WTC11 (cell line): Measurements from ENCODE around the gene KRT72. TPM values are rescaled to one million over a fixed set of nuclear protein-coding genes. Genes with fewer than 3 reads are reported as not detected.

Experiments used
- ATAC-seq: fragments of 200-7000 bp; cut with Tn5 transposase; 2 replicates; pipeline ENCODE4 v1.10.0; 2021; ENCODE audit warnings: mild to moderate bottlenecking, moderate library complexity
- CTCF ChIA-PET: fragments of 300-600 bp; sonication (Branson Sonifier 250); formaldehyde crosslinking; loops from one replicate; lab custom pipeline; 2021; ENCODE audit warnings: antibody characterized with exemption; lab: Charles Lee
- POLR2A ChIA-PET: fragments of 350-600 bp; sonication (Branson Sonifier 250); formaldehyde crosslinking; loops from one replicate; lab custom pipeline; 2021; ENCODE audit warnings: antibody characterized with exemption; lab: Charles Lee
- DNase-seq: peaks from one replicate; pipeline ENCODE4 v3.0.0; 2021; ENCODE audit warnings: low spot score
- H3K27ac Mint-ChIP-seq: 2 replicates; pipeline ENCODE4 v1.8.0; 2021; ENCODE audit warnings: mixed read lengths
- H3K27me3 Mint-ChIP-seq: 2 replicates; pipeline ENCODE4 v1.8.0; 2021; ENCODE audit warnings: low read depth, mild to moderate bottlenecking, moderate library complexity, mixed read lengths
- H3K36me3 Mint-ChIP-seq: 2 replicates; pipeline ENCODE4 v1.8.0; 2021; ENCODE audit warnings: mixed read lengths
- H3K4me1 Mint-ChIP-seq: 2 replicates; pipeline ENCODE4 v1.8.0; 2022; ENCODE audit warnings: mixed read lengths
- H3K4me3 Mint-ChIP-seq: 2 replicates; pipeline ENCODE4 v1.8.0; 2021; ENCODE audit warnings: mild to moderate bottlenecking, moderate library complexity, mixed read lengths
- H3K9me3 Mint-ChIP-seq: 2 replicates; pipeline ENCODE4 v1.8.0; 2021; ENCODE audit warnings: mixed read lengths
- ATF1 ChIP-seq: sonication (generic); formaldehyde crosslinking; IDR thresholded peaks from 2 replicates; pipeline ENCODE4 v1.8.1; 2023; ENCODE audit warnings: mild to moderate bottlenecking, moderate library complexity, missing genetic modification reagents
- CBFB ChIP-seq: sonication (generic); formaldehyde crosslinking; IDR thresholded peaks from 2 replicates; pipeline ENCODE4 v1.8.1; 2022; ENCODE audit warnings: mild to moderate bottlenecking, low read depth, missing genetic modification reagents
- ETV6 ChIP-seq: sonication (generic); formaldehyde crosslinking; IDR thresholded peaks from 2 replicates; pipeline ENCODE4 v1.8.1; 2022; ENCODE audit warnings: mild to moderate bottlenecking, missing genetic modification reagents
- FOXP1 ChIP-seq: sonication (generic); formaldehyde crosslinking; IDR thresholded peaks from 2 replicates; pipeline ENCODE4 v1.8.0; 2022; ENCODE audit warnings: missing genetic modification reagents, mild to moderate bottlenecking, moderate library complexity, borderline replicate concordance
- GABPB1 ChIP-seq: sonication (generic); formaldehyde crosslinking; IDR thresholded peaks from 2 replicates; pipeline ENCODE4 v1.8.1; 2023; ENCODE audit warnings: mild to moderate bottlenecking, missing genetic modification reagents
- JAZF1 ChIP-seq: fragments of 250-450 bp; sonication (Bioruptor Pico); IDR thresholded peaks from 2 replicates; pipeline ENCODE4 v1.9.0; 2021; ENCODE audit warnings: moderate library complexity, mild to moderate bottlenecking, inconsistent platforms
- MXD4 ChIP-seq: fragments of 250-450 bp; sonication (Bioruptor Pico); IDR thresholded peaks from 2 replicates; pipeline ENCODE4 v1.8.0; 2021; ENCODE audit warnings: mild to moderate bottlenecking, moderate library complexity, borderline replicate concordance
- NR1H2 ChIP-seq: sonication (generic); formaldehyde crosslinking; IDR thresholded peaks from 2 replicates; pipeline ENCODE4 v1.9.0; 2021; ENCODE audit warnings: mild to moderate bottlenecking, moderate library complexity, missing genetic modification reagents
- NR3C1 ChIP-seq: sonication (generic); formaldehyde crosslinking; conservative IDR thresholded peaks from 2 replicates; pipeline ENCODE4 v1.8.1; 2023; ENCODE audit warnings: low read depth, mild to moderate bottlenecking, missing genetic modification reagents
- PRRX2 ChIP-seq: fragments of 250-450 bp; sonication (Bioruptor Pico); IDR thresholded peaks from 2 replicates; pipeline ENCODE4 v1.8.0; 2021; ENCODE audit warnings: mild to moderate bottlenecking
- ZBTB21 ChIP-seq: sonication (generic); formaldehyde crosslinking; IDR thresholded peaks from 2 replicates; pipeline ENCODE4 v1.8.1; 2023; ENCODE audit warnings: mild to moderate bottlenecking, missing genetic modification reagents, borderline replicate concordance
- ZNF138 ChIP-seq: sonication (generic); formaldehyde crosslinking; conservative IDR thresholded peaks from 2 replicates; pipeline ENCODE4 v1.8.1; 2022; ENCODE audit warnings: mild to moderate bottlenecking, moderate library complexity, missing genetic modification reagents
- ZNF423 ChIP-seq: fragments of 250-450 bp; sonication (Bioruptor Pico); IDR thresholded peaks from 2 replicates; pipeline ENCODE4 v2.1.2; 2022; ENCODE audit warnings: mild to moderate bottlenecking, moderate library complexity
- ZNF671 ChIP-seq: fragments of 250-450 bp; sonication (Bioruptor Pico); IDR thresholded peaks from 2 replicates; pipeline ENCODE4 v1.8.0; 2021; ENCODE audit warnings: mild to moderate bottlenecking
- total RNA-seq: library from RNA; stranded (reverse); gene quantifications from 3 replicates; pipeline ENCODE4 v1.2.3, GENCODE V29; 2021
- TF ChIP-seq, protein P1 (sequence below): sonication (generic); formaldehyde crosslinking; IDR thresholded peaks from 2 replicates; pipeline ENCODE4 v1.8.0; 2022; ENCODE audit warnings: missing genetic modification reagents
- TF ChIP-seq, protein P2 (sequence below): sonication (generic); formaldehyde crosslinking; IDR thresholded peaks from 2 replicates; pipeline ENCODE4 v1.8.1; 2022; ENCODE audit warnings: mild to moderate bottlenecking, moderate library complexity, missing genetic modification reagents
- TF ChIP-seq, protein P3 (sequence below): fragments of 250-450 bp; sonication (Bioruptor Pico); IDR thresholded peaks from 2 replicates; pipeline ENCODE4 v1.9.0; 2021; ENCODE audit warnings: mild to moderate bottlenecking, borderline replicate concordance
- TF ChIP-seq, protein P4 (sequence below): sonication (generic); formaldehyde crosslinking; IDR thresholded peaks from 2 replicates; pipeline ENCODE4 v1.8.1; 2022; ENCODE audit warnings: missing genetic modification reagents, borderline replicate concordance
- TF ChIP-seq, protein P5 (sequence below): sonication (generic); formaldehyde crosslinking; IDR thresholded peaks from 2 replicates; pipeline ENCODE4 v1.8.0; 2023; ENCODE audit warnings: missing genetic modification reagents, mild to moderate bottlenecking, borderline replicate concordance

Gene KRT72
- total RNA-seq, 1 experiment from 2014 or later: not detected

DNA sequence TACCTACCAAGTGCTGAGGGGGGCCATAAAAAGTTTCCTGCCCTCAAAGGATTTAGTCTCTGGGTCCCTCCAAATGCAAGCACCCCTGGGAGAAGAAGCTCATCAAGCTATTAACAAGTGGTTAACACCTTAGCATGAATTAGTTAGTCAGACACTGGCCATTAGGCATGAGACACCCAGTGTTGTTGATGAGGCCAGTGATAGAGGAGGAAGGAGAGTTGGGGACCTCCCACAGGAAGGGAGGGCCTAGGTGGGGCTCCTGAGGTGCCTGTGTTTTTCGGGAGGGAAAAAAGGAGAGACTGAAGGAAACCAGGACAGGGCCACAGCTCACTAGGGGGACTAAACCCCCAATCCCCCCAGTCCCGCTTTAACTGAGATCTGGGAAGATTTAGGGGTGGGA is 43.8 kb downstream of the KRT72 start (continued):
- TF ChIP-seq, protein P1, sequence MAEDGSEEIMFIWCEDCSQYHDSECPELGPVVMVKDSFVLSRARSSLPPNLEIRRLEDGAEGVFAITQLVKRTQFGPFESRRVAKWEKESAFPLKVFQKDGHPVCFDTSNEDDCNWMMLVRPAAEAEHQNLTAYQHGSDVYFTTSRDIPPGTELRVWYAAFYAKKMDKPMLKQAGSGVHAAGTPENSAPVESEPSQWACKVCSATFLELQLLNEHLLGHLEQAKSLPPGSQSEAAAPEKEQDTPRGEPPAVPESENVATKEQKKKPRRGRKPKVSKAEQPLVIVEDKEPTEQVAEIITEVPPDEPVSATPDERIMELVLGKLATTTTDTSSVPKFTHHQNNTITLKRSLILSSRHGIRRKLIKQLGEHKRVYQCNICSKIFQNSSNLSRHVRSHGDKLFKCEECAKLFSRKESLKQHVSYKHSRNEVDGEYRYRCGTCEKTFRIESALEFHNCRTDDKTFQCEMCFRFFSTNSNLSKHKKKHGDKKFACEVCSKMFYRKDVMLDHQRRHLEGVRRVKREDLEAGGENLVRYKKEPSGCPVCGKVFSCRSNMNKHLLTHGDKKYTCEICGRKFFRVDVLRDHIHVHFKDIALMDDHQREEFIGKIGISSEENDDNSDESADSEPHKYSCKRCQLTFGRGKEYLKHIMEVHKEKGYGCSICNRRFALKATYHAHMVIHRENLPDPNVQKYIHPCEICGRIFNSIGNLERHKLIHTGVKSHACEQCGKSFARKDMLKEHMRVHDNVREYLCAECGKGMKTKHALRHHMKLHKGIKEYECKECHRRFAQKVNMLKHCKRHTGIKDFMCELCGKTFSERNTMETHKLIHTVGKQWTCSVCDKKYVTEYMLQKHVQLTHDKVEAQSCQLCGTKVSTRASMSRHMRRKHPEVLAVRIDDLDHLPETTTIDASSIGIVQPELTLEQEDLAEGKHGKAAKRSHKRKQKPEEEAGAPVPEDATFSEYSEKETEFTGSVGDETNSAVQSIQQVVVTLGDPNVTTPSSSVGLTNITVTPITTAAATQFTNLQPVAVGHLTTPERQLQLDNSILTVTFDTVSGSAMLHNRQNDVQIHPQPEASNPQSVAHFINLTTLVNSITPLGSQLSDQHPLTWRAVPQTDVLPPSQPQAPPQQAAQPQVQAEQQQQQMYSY (CRISPR knock-in tag): no peak
- TF ChIP-seq, all 79 proteins: peak for 0

DNA sequence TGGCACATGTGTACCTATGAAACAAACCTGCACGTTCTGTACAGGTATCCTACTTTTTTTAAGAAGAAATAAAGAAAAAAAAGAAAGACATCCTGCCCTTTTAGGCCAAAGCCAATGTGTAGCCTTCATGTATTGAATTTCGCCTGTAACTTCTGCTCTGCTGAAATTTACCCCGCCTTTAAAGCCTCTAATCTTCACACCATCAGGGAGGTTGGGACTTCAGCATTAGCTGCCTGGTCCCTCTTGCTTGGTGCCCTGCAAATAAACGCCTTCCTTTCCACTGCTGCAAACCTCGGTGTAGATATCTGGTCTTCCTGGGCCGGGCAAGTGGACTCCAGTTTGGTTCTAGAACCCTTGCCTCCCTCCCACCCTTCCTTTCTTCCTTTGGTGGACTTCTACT is 45.7 kb downstream of the KRT72 start:
- no peak for DNase-seq
- TF ChIP-seq, protein P2, sequence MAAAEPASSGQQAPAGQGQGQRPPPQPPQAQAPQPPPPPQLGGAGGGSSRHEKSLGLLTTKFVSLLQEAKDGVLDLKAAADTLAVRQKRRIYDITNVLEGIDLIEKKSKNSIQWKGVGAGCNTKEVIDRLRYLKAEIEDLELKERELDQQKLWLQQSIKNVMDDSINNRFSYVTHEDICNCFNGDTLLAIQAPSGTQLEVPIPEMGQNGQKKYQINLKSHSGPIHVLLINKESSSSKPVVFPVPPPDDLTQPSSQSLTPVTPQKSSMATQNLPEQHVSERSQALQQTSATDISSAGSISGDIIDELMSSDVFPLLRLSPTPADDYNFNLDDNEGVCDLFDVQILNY (CRISPR knock-in tag): no peak
- TF ChIP-seq ZNF138 (CRISPR knock-in tag) (no peak), NR3C1 (CRISPR knock-in tag) (no peak), MXD4 (no peak), ZBTB21 (CRISPR knock-in tag) (no peak), GABPB1 (no peak), JAZF1 (no peak)
- TF ChIP-seq, protein P3, sequence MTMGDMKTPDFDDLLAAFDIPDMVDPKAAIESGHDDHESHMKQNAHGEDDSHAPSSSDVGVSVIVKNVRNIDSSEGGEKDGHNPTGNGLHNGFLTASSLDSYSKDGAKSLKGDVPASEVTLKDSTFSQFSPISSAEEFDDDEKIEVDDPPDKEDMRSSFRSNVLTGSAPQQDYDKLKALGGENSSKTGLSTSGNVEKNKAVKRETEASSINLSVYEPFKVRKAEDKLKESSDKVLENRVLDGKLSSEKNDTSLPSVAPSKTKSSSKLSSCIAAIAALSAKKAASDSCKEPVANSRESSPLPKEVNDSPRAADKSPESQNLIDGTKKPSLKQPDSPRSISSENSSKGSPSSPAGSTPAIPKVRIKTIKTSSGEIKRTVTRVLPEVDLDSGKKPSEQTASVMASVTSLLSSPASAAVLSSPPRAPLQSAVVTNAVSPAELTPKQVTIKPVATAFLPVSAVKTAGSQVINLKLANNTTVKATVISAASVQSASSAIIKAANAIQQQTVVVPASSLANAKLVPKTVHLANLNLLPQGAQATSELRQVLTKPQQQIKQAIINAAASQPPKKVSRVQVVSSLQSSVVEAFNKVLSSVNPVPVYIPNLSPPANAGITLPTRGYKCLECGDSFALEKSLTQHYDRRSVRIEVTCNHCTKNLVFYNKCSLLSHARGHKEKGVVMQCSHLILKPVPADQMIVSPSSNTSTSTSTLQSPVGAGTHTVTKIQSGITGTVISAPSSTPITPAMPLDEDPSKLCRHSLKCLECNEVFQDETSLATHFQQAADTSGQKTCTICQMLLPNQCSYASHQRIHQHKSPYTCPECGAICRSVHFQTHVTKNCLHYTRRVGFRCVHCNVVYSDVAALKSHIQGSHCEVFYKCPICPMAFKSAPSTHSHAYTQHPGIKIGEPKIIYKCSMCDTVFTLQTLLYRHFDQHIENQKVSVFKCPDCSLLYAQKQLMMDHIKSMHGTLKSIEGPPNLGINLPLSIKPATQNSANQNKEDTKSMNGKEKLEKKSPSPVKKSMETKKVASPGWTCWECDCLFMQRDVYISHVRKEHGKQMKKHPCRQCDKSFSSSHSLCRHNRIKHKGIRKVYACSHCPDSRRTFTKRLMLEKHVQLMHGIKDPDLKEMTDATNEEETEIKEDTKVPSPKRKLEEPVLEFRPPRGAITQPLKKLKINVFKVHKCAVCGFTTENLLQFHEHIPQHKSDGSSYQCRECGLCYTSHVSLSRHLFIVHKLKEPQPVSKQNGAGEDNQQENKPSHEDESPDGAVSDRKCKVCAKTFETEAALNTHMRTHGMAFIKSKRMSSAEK (CRISPR knock-in tag): no peak
- TF ChIP-seq, protein P4, sequence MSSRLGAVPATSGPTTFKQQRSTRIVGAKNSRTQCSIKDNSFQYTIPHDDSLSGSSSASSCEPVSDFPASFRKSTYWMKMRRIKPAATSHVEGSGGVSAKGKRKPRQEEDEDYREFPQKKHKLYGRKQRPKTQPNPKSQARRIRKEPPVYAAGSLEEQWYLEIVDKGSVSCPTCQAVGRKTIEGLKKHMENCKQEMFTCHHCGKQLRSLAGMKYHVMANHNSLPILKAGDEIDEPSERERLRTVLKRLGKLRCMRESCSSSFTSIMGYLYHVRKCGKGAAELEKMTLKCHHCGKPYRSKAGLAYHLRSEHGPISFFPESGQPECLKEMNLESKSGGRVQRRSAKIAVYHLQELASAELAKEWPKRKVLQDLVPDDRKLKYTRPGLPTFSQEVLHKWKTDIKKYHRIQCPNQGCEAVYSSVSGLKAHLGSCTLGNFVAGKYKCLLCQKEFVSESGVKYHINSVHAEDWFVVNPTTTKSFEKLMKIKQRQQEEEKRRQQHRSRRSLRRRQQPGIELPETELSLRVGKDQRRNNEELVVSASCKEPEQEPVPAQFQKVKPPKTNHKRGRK (CRISPR knock-in tag): no peak
- H3K9me3 Mint-ChIP-seq: no peaks in the 10 kb centered on the region
- no peaks in the 10 kb centered on the region for H3K36me3 Mint-ChIP-seq
- no peaks in the 10 kb centered on the region for H3K4me1 Mint-ChIP-seq
- H3K4me3 Mint-ChIP-seq: no peak overlapping the region
- H3K27me3 Mint-ChIP-seq: peaks cover 2% of the 10 kb centered on the region; the same call in 1 of the 2 replicates
- ChIA-PET POLR2A (no interaction called here), CTCF (interaction anchor here (0.6 kb wide), 1 partner anchor 9 kb away, joined by 3 read pairs; no protein-coding TSS in a partner anchor)
- no peak for ATAC-seq
- no peak overlapping the region for H3K27ac Mint-ChIP-seq

DNA sequence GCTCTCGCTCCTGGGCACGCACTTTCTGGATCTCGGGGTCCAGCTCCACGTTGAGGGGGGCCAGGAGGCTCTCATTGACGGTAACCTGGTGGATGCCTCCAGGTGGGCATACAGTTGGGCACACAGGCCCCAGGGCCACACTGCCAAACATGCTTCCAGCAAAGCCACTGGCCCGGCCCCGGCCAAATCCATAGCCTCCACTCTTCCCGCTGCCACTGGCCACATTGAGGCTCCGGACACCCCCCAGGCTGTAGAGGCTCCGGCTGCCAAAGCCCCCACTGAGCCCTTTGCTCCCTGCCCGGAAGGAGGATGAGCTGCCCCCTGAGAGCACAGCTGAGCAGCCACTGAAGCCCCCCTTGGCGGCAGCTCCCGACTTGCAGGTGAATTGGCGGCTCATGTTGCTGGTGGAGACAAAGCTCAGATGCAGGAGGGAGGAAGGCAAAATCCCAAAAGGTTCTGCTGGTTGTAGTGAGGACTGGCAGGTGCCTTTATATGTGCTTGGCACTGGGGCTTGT is 48.5 kb downstream of the KRT72 start, which contains the start of gene KRT71:
KRT71 (minus strand) TSS at position 465 of the 515 bp plus-strand sequence; CDS start at position 397, 68 bp downstream.
- ATAC-seq (no peak), DNase-seq (no peak)
- Mint-ChIP-seq H3K36me3 (no peaks in the 10 kb centered on the region), H3K4me3 (no peak within 1 kb of the TSS), H3K9me3 (no peaks in the 10 kb centered on the region), H3K4me1 (no peaks in the 10 kb centered on the region), H3K27me3 (peaks cover 2% of the 10 kb centered on the region; the same call in 1 of the 2 replicates), H3K27ac (no peak within 1 kb of the TSS)
- POLR2A ChIA-PET: no interaction called here
- CTCF ChIA-PET: interaction anchor here (1.2 to 2.7 kb wide), 3 partner anchors 9 to 318 kb away, joined by 3 to 10 read pairs (median 7); no protein-coding TSS in a partner anchor
- no peak for TF ChIP-seq ZNF423
- no peak for TF ChIP-seq FOXP1 (CRISPR knock-in tag)
- no peak for TF ChIP-seq CBFB (CRISPR knock-in tag)
- TF ChIP-seq, protein P5, sequence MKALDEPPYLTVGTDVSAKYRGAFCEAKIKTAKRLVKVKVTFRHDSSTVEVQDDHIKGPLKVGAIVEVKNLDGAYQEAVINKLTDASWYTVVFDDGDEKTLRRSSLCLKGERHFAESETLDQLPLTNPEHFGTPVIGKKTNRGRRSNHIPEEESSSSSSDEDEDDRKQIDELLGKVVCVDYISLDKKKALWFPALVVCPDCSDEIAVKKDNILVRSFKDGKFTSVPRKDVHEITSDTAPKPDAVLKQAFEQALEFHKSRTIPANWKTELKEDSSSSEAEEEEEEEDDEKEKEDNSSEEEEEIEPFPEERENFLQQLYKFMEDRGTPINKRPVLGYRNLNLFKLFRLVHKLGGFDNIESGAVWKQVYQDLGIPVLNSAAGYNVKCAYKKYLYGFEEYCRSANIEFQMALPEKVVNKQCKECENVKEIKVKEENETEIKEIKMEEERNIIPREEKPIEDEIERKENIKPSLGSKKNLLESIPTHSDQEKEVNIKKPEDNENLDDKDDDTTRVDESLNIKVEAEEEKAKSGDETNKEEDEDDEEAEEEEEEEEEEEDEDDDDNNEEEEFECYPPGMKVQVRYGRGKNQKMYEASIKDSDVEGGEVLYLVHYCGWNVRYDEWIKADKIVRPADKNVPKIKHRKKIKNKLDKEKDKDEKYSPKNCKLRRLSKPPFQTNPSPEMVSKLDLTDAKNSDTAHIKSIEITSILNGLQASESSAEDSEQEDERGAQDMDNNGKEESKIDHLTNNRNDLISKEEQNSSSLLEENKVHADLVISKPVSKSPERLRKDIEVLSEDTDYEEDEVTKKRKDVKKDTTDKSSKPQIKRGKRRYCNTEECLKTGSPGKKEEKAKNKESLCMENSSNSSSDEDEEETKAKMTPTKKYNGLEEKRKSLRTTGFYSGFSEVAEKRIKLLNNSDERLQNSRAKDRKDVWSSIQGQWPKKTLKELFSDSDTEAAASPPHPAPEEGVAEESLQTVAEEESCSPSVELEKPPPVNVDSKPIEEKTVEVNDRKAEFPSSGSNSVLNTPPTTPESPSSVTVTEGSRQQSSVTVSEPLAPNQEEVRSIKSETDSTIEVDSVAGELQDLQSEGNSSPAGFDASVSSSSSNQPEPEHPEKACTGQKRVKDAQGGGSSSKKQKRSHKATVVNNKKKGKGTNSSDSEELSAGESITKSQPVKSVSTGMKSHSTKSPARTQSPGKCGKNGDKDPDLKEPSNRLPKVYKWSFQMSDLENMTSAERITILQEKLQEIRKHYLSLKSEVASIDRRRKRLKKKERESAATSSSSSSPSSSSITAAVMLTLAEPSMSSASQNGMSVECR (CRISPR knock-in tag): no peak
- no peak for TF ChIP-seq PRRX2 (CRISPR knock-in tag)
- TF ChIP-seq NR1H2 (CRISPR knock-in tag): no peak
- no peak for TF ChIP-seq ZNF671 (CRISPR knock-in tag)
- TF ChIP-seq ATF1 (CRISPR knock-in tag): no peak
- TF ChIP-seq ETV6 (CRISPR knock-in tag): no peak
